HepG2 (cell line): Measurements from ENCODE around the gene RHOT2. TPM values are rescaled to one million over a fixed set of nuclear protein-coding genes. Genes with fewer than 3 reads are reported as not detected.

Source experiments
- ATF7-NPFF ChIP-seq: sonication (generic); formaldehyde crosslinking; IDR thresholded peaks from 2 replicates; pipeline ENCODE4 v1.8.1; 2023; ENCODE audit warnings: mild to moderate bottlenecking, low read depth, missing genetic modification reagents, moderate library complexity
- NRL ChIP-seq: sonication (generic); formaldehyde crosslinking; IDR thresholded peaks from 2 replicates; pipeline ENCODE4 v1.5.0; 2020; ENCODE audit warnings: missing genetic modification reagents, mild to moderate bottlenecking, moderate library complexity, borderline replicate concordance
- ZNF180 ChIP-seq: sonication (generic); formaldehyde crosslinking; IDR thresholded peaks from 2 replicates; pipeline ENCODE4 v1.4.0; 2020; ENCODE audit warnings: low read depth, missing genetic modification reagents, borderline replicate concordance
- ZNF34 ChIP-seq: sonication (generic); formaldehyde crosslinking; IDR thresholded peaks from 2 replicates; pipeline ENCODE4 v1.4.0; 2020; ENCODE audit warnings: mild to moderate bottlenecking, missing genetic modification reagents, borderline replicate concordance
- ZNF556 ChIP-seq: sonication (generic); formaldehyde crosslinking; IDR thresholded peaks from 2 replicates; pipeline ENCODE4 v1.4.0; 2020; ENCODE audit warnings: mild to moderate bottlenecking, missing genetic modification reagents, borderline replicate concordance
- ZNF557 ChIP-seq: sonication (generic); formaldehyde crosslinking; IDR thresholded peaks from 2 replicates; pipeline ENCODE4 v1.4.0; 2020; ENCODE audit warnings: missing genetic modification reagents
- ZNF564 ChIP-seq: sonication (generic); formaldehyde crosslinking; IDR thresholded peaks from 2 replicates; pipeline ENCODE4 v1.8.1; 2023; ENCODE audit warnings: mild to moderate bottlenecking, missing genetic modification reagents
- polyA plus RNA-seq, 8 experiments: library from polyadenylated mRNA; depleted of rRNA in 3 of 8; stranded (reverse) in 7 of 8; unstranded in 1 of 8; fragments of >200 nt; fragmentation: Illumina TruSeq in 4 of 8; extraction: Trizol in 4 of 8; gene quantifications; 2 replicates each; pipeline versions ENCODE4 v1.2.1 to v1.2.3, GENCODE V29; 2011 to 2016; ENCODE audit warnings: low read depth in 4 of 8, missing spikeins in 1 of 8, mixed read lengths in 1 of 8; ENCODE audit not compliant: insufficient read depth in 1 of 8
- total RNA-seq, 5 experiments: library from RNA; depleted of rRNA; stranded (reverse); fragments of >200 nt; fragmentation: Illumina TruSeq; extraction: Trizol; gene quantifications; 2 replicates each; pipeline ENCODE4 v1.2.3, GENCODE V29; 2016; ENCODE audit warnings: low read depth in 1 of 5
- TF ChIP-seq, protein P1 (sequence below), 2 experiments: sonication (generic) in 1 of 2; formaldehyde crosslinking in 1 of 2; IDR thresholded peaks; 2 replicates each; pipeline versions ENCODE4 v1.4.0 to v1.6.1; 2016 to 2020; ENCODE audit warnings: borderline replicate concordance in 1 of 2, low read depth in 1 of 2, mild to moderate bottlenecking in 1 of 2, missing genetic modification reagents in 1 of 2
- TF ChIP-seq, protein P2 (sequence below): sonication (generic); formaldehyde crosslinking; IDR thresholded peaks from 2 replicates; pipeline ENCODE4 v1.4.0; 2020; ENCODE audit warnings: missing genetic modification reagents
- TF ChIP-seq, protein P3 (sequence below): sonication (generic); formaldehyde crosslinking; IDR thresholded peaks from 2 replicates; pipeline ENCODE4 v1.9.0; 2021; ENCODE audit warnings: mild to moderate bottlenecking, missing genetic modification reagents
- TF ChIP-seq, protein P4 (sequence below): sonication (generic); formaldehyde crosslinking; IDR thresholded peaks from 2 replicates; pipeline ENCODE4 v1.4.0; 2020; ENCODE audit warnings: missing genetic modification reagents
- TF ChIP-seq, protein P5 (sequence below): sonication (generic); formaldehyde crosslinking; IDR thresholded peaks from 2 replicates; pipeline ENCODE4 v1.8.0; 2022; ENCODE audit warnings: mild to moderate bottlenecking, missing genetic modification reagents; ENCODE audit not compliant: insufficient replicate concordance

RHOT2 gene
- total and polyA plus RNA-seq, 2 of the 13 experiments (the other 11 are each of a cell fraction or from before 2014, with no cell fraction given): 63.6 to 76.9 TPM

DNA sequence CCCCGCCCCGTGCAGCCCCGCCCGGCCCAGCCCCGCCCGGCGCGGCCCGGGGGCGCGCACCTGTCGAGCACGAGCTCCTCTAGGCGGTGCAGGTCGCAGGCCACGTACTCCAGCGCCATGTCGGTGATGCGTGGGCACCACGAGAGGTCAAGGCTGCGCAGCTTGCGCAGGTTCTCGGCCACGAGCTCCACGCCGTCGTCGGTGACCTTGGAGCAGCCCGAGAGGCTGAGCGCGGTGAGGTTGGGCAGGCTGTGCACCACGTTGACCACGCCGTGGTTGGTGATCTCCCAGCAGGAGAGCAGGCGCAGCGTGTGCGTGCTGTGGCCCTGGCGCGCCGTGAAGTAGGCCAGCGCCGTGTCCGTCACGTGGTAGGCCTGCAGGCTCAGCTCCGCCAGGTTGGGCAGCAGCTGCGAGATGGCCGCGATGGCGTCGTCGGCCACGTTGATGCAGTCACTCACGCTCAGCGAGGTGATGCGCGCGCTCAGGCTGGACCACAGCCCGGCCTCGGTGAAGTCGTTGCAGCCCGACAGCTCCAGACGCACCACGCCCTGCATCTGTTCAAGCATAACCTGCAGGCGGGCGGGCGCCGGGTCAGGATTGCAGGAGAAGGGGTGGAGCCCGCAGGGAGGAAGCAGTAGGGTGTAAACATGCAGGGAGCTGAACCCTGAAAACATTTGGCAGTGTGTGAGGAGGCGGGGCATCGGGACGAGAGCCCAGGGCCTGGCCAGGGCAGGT lies 27.6 kb downstream of the RHOT2 start (continued):
- TF ChIP-seq, protein P1, sequence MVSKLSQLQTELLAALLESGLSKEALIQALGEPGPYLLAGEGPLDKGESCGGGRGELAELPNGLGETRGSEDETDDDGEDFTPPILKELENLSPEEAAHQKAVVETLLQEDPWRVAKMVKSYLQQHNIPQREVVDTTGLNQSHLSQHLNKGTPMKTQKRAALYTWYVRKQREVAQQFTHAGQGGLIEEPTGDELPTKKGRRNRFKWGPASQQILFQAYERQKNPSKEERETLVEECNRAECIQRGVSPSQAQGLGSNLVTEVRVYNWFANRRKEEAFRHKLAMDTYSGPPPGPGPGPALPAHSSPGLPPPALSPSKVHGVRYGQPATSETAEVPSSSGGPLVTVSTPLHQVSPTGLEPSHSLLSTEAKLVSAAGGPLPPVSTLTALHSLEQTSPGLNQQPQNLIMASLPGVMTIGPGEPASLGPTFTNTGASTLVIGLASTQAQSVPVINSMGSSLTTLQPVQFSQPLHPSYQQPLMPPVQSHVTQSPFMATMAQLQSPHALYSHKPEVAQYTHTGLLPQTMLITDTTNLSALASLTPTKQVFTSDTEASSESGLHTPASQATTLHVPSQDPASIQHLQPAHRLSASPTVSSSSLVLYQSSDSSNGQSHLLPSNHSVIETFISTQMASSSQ (IDR thresholded peaks at IDR 0.05; ENCODE audit: low read depth): no peak
- TF ChIP-seq, protein P1 (CRISPR knock-in tag; IDR thresholded peaks at IDR 0.05; ENCODE audit: borderline replicate concordance): no peak
- TF ChIP-seq NRL (CRISPR knock-in tag) (no peak), ZNF34 (CRISPR knock-in tag) (no peak), ZNF556 (no peak), ZNF180 (CRISPR knock-in tag) (no peak), ZNF564 (CRISPR knock-in tag) (no peak), ZNF557 (no peak), ATF7-NPFF (CRISPR knock-in tag) (peak; percentile 74; the same call in 1 of the 2 replicates)
- TF ChIP-seq, protein P2, sequence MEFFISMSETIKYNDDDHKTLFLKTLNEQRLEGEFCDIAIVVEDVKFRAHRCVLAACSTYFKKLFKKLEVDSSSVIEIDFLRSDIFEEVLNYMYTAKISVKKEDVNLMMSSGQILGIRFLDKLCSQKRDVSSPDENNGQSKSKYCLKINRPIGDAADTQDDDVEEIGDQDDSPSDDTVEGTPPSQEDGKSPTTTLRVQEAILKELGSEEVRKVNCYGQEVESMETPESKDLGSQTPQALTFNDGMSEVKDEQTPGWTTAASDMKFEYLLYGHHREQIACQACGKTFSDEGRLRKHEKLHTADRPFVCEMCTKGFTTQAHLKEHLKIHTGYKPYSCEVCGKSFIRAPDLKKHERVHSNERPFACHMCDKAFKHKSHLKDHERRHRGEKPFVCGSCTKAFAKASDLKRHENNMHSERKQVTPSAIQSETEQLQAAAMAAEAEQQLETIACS (CRISPR knock-in tag): peak; percentile 90
- TF ChIP-seq, protein P3, sequence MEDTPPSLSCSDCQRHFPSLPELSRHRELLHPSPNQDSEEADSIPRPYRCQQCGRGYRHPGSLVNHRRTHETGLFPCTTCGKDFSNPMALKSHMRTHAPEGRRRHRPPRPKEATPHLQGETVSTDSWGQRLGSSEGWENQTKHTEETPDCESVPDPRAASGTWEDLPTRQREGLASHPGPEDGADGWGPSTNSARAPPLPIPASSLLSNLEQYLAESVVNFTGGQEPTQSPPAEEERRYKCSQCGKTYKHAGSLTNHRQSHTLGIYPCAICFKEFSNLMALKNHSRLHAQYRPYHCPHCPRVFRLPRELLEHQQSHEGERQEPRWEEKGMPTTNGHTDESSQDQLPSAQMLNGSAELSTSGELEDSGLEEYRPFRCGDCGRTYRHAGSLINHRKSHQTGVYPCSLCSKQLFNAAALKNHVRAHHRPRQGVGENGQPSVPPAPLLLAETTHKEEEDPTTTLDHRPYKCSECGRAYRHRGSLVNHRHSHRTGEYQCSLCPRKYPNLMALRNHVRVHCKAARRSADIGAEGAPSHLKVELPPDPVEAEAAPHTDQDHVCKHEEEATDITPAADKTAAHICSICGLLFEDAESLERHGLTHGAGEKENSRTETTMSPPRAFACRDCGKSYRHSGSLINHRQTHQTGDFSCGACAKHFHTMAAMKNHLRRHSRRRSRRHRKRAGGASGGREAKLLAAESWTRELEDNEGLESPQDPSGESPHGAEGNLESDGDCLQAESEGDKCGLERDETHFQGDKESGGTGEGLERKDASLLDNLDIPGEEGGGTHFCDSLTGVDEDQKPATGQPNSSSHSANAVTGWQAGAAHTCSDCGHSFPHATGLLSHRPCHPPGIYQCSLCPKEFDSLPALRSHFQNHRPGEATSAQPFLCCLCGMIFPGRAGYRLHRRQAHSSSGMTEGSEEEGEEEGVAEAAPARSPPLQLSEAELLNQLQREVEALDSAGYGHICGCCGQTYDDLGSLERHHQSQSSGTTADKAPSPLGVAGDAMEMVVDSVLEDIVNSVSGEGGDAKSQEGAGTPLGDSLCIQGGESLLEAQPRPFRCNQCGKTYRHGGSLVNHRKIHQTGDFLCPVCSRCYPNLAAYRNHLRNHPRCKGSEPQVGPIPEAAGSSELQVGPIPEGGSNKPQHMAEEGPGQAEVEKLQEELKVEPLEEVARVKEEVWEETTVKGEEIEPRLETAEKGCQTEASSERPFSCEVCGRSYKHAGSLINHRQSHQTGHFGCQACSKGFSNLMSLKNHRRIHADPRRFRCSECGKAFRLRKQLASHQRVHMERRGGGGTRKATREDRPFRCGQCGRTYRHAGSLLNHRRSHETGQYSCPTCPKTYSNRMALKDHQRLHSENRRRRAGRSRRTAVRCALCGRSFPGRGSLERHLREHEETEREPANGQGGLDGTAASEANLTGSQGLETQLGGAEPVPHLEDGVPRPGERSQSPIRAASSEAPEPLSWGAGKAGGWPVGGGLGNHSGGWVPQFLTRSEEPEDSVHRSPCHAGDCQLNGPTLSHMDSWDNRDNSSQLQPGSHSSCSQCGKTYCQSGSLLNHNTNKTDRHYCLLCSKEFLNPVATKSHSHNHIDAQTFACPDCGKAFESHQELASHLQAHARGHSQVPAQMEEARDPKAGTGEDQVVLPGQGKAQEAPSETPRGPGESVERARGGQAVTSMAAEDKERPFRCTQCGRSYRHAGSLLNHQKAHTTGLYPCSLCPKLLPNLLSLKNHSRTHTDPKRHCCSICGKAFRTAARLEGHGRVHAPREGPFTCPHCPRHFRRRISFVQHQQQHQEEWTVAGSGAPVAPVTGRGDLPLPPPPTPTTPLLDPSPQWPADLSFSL (CRISPR knock-in tag): 0 out of 2 replicates have a peak, but pooled peaks have one; percentile 21
- TF ChIP-seq, protein P4, sequence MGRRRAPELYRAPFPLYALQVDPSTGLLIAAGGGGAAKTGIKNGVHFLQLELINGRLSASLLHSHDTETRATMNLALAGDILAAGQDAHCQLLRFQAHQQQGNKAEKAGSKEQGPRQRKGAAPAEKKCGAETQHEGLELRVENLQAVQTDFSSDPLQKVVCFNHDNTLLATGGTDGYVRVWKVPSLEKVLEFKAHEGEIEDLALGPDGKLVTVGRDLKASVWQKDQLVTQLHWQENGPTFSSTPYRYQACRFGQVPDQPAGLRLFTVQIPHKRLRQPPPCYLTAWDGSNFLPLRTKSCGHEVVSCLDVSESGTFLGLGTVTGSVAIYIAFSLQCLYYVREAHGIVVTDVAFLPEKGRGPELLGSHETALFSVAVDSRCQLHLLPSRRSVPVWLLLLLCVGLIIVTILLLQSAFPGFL (CRISPR knock-in tag): no peak
- TF ChIP-seq, protein P5, sequence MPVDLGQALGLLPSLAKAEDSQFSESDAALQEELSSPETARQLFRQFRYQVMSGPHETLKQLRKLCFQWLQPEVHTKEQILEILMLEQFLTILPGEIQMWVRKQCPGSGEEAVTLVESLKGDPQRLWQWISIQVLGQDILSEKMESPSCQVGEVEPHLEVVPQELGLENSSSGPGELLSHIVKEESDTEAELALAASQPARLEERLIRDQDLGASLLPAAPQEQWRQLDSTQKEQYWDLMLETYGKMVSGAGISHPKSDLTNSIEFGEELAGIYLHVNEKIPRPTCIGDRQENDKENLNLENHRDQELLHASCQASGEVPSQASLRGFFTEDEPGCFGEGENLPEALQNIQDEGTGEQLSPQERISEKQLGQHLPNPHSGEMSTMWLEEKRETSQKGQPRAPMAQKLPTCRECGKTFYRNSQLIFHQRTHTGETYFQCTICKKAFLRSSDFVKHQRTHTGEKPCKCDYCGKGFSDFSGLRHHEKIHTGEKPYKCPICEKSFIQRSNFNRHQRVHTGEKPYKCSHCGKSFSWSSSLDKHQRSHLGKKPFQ (CRISPR knock-in tag): no peak
